ENCODE data around the gene DYRK3. TPM values are rescaled to one million over a fixed set of nuclear protein-coding genes. Genes with fewer than 3 reads are reported as not detected.

The DYRK3 gene
- total and polyA plus RNA-seq, 2 of the 8 experiments (the other 6 are each of a cell fraction or from before 2014, with no cell fraction given): 2.1 to 8.5 TPM

DNA sequence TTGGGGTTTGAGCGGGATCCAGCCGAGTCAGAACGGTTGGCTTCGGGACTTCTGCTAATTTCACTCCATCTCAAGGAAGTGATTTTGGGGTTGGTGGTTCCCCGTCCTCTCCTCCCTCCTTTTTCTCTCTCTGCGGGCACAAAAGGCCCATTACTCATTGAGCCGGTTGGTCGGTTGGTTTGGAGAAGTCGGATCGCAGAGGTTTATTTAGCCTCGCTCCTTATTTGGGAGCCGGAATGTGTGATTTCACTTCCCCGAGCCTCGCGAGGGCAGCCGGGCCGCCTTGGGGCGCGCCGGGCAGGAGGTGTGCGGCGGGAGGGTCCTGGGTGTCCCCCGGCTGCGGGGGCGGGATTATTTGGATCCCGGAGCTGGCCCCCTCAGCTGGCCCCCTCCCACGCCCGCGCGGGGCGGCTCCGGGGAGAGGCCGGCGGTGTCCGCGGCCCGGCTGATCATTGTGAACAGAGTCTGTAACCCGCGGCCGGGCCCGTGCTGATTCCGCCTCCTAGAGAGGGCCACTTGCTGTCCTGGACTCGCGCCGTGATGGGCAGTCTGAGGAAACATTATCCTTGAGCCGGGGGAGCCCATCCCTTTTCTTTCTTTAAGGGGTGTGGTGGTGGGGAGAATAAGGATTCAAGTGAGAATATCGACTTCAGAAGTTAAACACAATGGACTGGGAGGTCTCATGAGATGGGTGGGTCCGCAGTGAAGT lies 50.6 kb downstream of the DYRK3 start (continued):
- TF ChIP-seq, protein P1, sequence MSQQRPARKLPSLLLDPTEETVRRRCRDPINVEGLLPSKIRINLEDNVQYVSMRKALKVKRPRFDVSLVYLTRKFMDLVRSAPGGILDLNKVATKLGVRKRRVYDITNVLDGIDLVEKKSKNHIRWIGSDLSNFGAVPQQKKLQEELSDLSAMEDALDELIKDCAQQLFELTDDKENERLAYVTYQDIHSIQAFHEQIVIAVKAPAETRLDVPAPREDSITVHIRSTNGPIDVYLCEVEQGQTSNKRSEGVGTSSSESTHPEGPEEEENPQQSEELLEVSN (IDR thresholded peaks at IDR 0.05): peak; percentile 22; the same call in 1 of the 2 replicates
- TF ChIP-seq SIN3A (conservative IDR thresholded peaks at IDR 0.05 in 1 of 2, IDR thresholded peaks at IDR 0.05 in 1 of 2; ENCODE audit: low read depth in 1 of 2, low read length in 2 of 2) (peak in 1 of 2 experiments; percentile 73; a peak in 2 of 4 replicates), TEAD4 (IDR thresholded peaks at IDR 0.05; ENCODE audit: low read depth, low read length) (peak; percentile 67; the same call in 1 of the 2 replicates)
- TF ChIP-seq, protein P2, sequence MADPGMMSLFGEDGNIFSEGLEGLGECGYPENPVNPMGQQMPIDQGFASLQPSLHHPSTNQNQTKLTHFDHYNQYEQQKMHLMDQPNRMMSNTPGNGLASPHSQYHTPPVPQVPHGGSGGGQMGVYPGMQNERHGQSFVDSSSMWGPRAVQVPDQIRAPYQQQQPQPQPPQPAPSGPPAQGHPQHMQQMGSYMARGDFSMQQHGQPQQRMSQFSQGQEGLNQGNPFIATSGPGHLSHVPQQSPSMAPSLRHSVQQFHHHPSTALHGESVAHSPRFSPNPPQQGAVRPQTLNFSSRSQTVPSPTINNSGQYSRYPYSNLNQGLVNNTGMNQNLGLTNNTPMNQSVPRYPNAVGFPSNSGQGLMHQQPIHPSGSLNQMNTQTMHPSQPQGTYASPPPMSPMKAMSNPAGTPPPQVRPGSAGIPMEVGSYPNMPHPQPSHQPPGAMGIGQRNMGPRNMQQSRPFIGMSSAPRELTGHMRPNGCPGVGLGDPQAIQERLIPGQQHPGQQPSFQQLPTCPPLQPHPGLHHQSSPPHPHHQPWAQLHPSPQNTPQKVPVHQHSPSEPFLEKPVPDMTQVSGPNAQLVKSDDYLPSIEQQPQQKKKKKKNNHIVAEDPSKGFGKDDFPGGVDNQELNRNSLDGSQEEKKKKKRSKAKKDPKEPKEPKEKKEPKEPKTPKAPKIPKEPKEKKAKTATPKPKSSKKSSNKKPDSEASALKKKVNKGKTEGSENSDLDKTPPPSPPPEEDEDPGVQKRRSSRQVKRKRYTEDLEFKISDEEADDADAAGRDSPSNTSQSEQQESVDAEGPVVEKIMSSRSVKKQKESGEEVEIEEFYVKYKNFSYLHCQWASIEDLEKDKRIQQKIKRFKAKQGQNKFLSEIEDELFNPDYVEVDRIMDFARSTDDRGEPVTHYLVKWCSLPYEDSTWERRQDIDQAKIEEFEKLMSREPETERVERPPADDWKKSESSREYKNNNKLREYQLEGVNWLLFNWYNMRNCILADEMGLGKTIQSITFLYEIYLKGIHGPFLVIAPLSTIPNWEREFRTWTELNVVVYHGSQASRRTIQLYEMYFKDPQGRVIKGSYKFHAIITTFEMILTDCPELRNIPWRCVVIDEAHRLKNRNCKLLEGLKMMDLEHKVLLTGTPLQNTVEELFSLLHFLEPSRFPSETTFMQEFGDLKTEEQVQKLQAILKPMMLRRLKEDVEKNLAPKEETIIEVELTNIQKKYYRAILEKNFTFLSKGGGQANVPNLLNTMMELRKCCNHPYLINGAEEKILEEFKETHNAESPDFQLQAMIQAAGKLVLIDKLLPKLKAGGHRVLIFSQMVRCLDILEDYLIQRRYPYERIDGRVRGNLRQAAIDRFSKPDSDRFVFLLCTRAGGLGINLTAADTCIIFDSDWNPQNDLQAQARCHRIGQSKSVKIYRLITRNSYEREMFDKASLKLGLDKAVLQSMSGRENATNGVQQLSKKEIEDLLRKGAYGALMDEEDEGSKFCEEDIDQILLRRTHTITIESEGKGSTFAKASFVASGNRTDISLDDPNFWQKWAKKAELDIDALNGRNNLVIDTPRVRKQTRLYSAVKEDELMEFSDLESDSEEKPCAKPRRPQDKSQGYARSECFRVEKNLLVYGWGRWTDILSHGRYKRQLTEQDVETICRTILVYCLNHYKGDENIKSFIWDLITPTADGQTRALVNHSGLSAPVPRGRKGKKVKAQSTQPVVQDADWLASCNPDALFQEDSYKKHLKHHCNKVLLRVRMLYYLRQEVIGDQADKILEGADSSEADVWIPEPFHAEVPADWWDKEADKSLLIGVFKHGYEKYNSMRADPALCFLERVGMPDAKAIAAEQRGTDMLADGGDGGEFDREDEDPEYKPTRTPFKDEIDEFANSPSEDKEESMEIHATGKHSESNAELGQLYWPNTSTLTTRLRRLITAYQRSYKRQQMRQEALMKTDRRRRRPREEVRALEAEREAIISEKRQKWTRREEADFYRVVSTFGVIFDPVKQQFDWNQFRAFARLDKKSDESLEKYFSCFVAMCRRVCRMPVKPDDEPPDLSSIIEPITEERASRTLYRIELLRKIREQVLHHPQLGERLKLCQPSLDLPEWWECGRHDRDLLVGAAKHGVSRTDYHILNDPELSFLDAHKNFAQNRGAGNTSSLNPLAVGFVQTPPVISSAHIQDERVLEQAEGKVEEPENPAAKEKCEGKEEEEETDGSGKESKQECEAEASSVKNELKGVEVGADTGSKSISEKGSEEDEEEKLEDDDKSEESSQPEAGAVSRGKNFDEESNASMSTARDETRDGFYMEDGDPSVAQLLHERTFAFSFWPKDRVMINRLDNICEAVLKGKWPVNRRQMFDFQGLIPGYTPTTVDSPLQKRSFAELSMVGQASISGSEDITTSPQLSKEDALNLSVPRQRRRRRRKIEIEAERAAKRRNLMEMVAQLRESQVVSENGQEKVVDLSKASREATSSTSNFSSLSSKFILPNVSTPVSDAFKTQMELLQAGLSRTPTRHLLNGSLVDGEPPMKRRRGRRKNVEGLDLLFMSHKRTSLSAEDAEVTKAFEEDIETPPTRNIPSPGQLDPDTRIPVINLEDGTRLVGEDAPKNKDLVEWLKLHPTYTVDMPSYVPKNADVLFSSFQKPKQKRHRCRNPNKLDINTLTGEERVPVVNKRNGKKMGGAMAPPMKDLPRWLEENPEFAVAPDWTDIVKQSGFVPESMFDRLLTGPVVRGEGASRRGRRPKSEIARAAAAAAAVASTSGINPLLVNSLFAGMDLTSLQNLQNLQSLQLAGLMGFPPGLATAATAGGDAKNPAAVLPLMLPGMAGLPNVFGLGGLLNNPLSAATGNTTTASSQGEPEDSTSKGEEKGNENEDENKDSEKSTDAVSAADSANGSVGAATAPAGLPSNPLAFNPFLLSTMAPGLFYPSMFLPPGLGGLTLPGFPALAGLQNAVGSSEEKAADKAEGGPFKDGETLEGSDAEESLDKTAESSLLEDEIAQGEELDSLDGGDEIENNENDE (IDR thresholded peaks at IDR 0.05; ENCODE audit: insufficient replicate concordance, low read length): no peak

All from H1 (cell line).